Neural cell (in vitro differentiated cells): ENCODE results near the gene FAM219A. TPM values are rescaled to one million over a fixed set of nuclear protein-coding genes. Genes with fewer than 3 reads are reported as not detected.

ENCODE experiments used
- H2AFZ ChIP-seq: fragments of 200-600, 300-800 bp; sonication (generic), shearing (Covaris generic); 2 replicates; pipeline ENCODE4 v1.6.0; 2014; ENCODE audit warnings: low read depth, mild to moderate bottlenecking, antibody characterized with exemption, low read length, moderate library complexity
- H3F3A ChIP-seq: fragments of 200-600 bp; shearing (Covaris generic); 2 replicates; pipeline ENCODE4 v1.6.1; 2016; ENCODE audit warnings: mild to moderate bottlenecking, moderate library complexity, mixed read lengths, antibody characterized with exemption, low read length; ENCODE audit not compliant: insufficient read depth, poor library complexity, severe bottlenecking
- H3K27ac ChIP-seq: fragments of 200-600, 300-800 bp; sonication (generic), shearing (Covaris generic); 2 replicates; pipeline ENCODE4 v1.5.1; 2014; ENCODE audit warnings: mild to moderate bottlenecking, low read length, moderate library complexity
- H3K27me3 ChIP-seq: fragments of 300-800, 200-600 bp; sonication (generic), shearing (Covaris generic); 2 replicates; pipeline ENCODE4 v1.6.0; 2014; ENCODE audit warnings: mild to moderate bottlenecking, low read depth, low read length, moderate library complexity; ENCODE audit not compliant: insufficient read depth
- H3K36me3 ChIP-seq: fragments of 300-800, 200-600 bp; sonication (generic), shearing (Covaris generic); 2 replicates; pipeline ENCODE4 v1.5.1; 2014; ENCODE audit warnings: mild to moderate bottlenecking, antibody characterized with exemption, low read length, moderate library complexity; ENCODE audit not compliant: insufficient read depth
- H3K4me2 ChIP-seq: fragments of 300-800, 200-600 bp; sonication (generic), shearing (Covaris generic); 2 replicates; pipeline ENCODE4 v1.6.0; 2014; ENCODE audit warnings: mild to moderate bottlenecking, low read length
- H3K4me3 ChIP-seq: fragments of 300-800, 200-600 bp; sonication (generic), shearing (Covaris generic); 2 replicates; pipeline ENCODE4 v1.5.1; 2014; ENCODE audit warnings: mild to moderate bottlenecking, low read length, moderate library complexity
- H3K79me2 ChIP-seq: fragments of 200-600 bp; shearing (Covaris generic); replicated peaks from 2 replicates; pipeline ENCODE4 v1.6.0; 2014; ENCODE audit warnings: mild to moderate bottlenecking, low read length, moderate library complexity; ENCODE audit not compliant: insufficient read depth
- H3K9ac ChIP-seq: fragments of 300-800, 200-600 bp; sonication (generic), shearing (Covaris generic); 2 replicates; pipeline ENCODE4 v1.6.1; 2016; ENCODE audit warnings: mild to moderate bottlenecking, low read length, mixed read lengths
- H3K9me2 ChIP-seq: fragments of 200-600 bp; shearing (Covaris generic); 2 replicates; pipeline ENCODE4 v1.6.1; 2016; ENCODE audit warnings: mild to moderate bottlenecking, low read length, mixed read lengths; ENCODE audit not compliant: insufficient read depth
- H3K9me3 ChIP-seq: fragments of 200-600, 300-800 bp; sonication (generic), shearing (Covaris generic); 2 replicates; pipeline ENCODE4 v1.6.1; 2016; ENCODE audit warnings: mild to moderate bottlenecking, mixed run types, low read length, moderate library complexity, mixed read lengths
- H4K20me1 ChIP-seq: fragments of 200-600 bp; shearing (Covaris generic); 2 replicates; pipeline ENCODE4 v1.6.1; 2016; ENCODE audit warnings: mild to moderate bottlenecking, mixed run types; ENCODE audit not compliant: insufficient read depth
- CTCF ChIP-seq: fragments of 450-650 bp; IDR thresholded peaks from 2 replicates; pipeline ENCODE4 v1.5.1; 2014; ENCODE audit warnings: antibody characterized with exemption, mild to moderate bottlenecking, moderate library complexity; ENCODE audit not compliant: poor library complexity, severe bottlenecking
- EP300 ChIP-seq: fragments of 450-650 bp; conservative IDR thresholded peaks from 2 replicates; pipeline ENCODE4 v1.6.1; 2014; ENCODE audit warnings: antibody characterized with exemption, mild to moderate bottlenecking, moderate library complexity; ENCODE audit not compliant: poor library complexity, severe bottlenecking
- EZH2 ChIP-seq: fragments of 200-600, 300-800 bp; shearing (Covaris generic), sonication (generic); IDR thresholded peaks from 2 replicates; pipeline ENCODE4 v1.6.1; 2014; ENCODE audit warnings: antibody characterized with exemption, low read length, borderline replicate concordance, mild to moderate bottlenecking; ENCODE audit not compliant: insufficient read depth, poor library complexity, severe bottlenecking
- MXI1 ChIP-seq: fragments of 450-650 bp; conservative IDR thresholded peaks from 2 replicates; pipeline ENCODE4 v1.6.1; 2014; ENCODE audit warnings: antibody characterized with exemption, mild to moderate bottlenecking; ENCODE audit not compliant: poor library complexity, severe bottlenecking
- POLR2AphosphoS5 ChIP-seq: IDR thresholded peaks from 2 replicates; pipeline ENCODE4 v1.6.1; 2012
- RAD21 ChIP-seq: fragments of 450-650 bp; conservative IDR thresholded peaks from 2 replicates; pipeline ENCODE4 v1.6.1; 2014; ENCODE audit warnings: antibody characterized with exemption, mild to moderate bottlenecking, moderate library complexity
- REST ChIP-seq: IDR thresholded peaks from 2 replicates; pipeline ENCODE4 v1.6.1; 2012; ENCODE audit warnings: borderline replicate concordance
- SMC3 ChIP-seq: fragments of 450-650 bp; conservative IDR thresholded peaks from 2 replicates; pipeline ENCODE4 v1.6.1; 2014; ENCODE audit warnings: antibody characterized with exemption, mild to moderate bottlenecking, moderate library complexity; ENCODE audit not compliant: poor library complexity
- TAF1 ChIP-seq: IDR thresholded peaks from 2 replicates; pipeline ENCODE4 v1.6.1; 2012; ENCODE audit warnings: low read depth
- polyA plus RNA-seq: library from polyadenylated mRNA; depleted of rRNA; stranded (reverse); fragments of >200 nt; gene quantifications from 2 replicates; pipeline ENCODE4 v1.2.3, GENCODE V29; 2014

The FAM219A gene
- polyA plus RNA-seq, 1 donor from 2014 or later, result 56.6 TPM

DNA sequence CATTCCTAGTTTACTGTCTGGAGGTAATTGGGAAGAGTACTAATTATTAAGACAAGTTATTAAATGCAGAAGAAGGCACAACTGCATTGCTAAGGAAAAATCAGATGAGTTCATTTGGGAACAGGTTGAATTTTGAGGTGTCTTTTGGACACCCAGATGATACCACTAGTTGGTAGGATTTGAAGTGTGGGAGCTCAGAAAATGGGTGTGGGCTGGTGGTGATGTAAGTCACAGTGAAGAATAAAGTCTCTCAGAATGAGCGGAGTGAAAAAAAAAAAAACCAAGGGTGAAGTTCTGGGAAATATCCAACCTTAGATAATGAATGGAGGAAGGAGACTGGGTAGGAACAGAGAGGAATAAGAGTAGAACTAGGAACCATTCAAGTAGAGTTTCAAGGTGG, 46.0 kb downstream of the FAM219A start:
- Histone ChIP-seq H3K9me2 (no peaks in the 10 kb centered on the region), H3K9ac (no peak overlapping the region), H2AFZ (no peak overlapping the region), H3K4me2 (no peak overlapping the region), H3K79me2 (no peaks in the 10 kb centered on the region), H3K4me3 (no peak overlapping the region), H4K20me1 (no peaks in the 10 kb centered on the region), H3K27ac (no peak overlapping the region), H3K9me3 (no peaks in the 10 kb centered on the region), H3F3A (no peaks in the 10 kb centered on the region), H3K27me3 (no peaks in the 10 kb centered on the region), H3K36me3 (no peaks in the 10 kb centered on the region)
- no peak for TF ChIP-seq TAF1
- no peak for TF ChIP-seq EP300

GRCh38 chr9:34409154-34409553, 49.2 kb downstream of the FAM219A start:
- no peak overlapping the region for H3K27ac ChIP-seq
- TF ChIP-seq TAF1, result no peak
- H3F3A ChIP-seq, result no peaks in the 10 kb centered on the region
- H3K27me3 ChIP-seq, result no peaks in the 10 kb centered on the region
- no peak overlapping the region for H3K4me3 ChIP-seq
- H4K20me1 ChIP-seq, result no peaks in the 10 kb centered on the region
- H3K9me3 ChIP-seq, result no peaks in the 10 kb centered on the region
- no peak overlapping the region for H2AFZ ChIP-seq
- H3K36me3 ChIP-seq, result no peaks in the 10 kb centered on the region
- no peaks in the 10 kb centered on the region for H3K79me2 ChIP-seq
- no peaks in the 10 kb centered on the region for H3K9me2 ChIP-seq
- no peak overlapping the region for H3K9ac ChIP-seq
- H3K4me2 ChIP-seq, result no peak overlapping the region

DNA sequence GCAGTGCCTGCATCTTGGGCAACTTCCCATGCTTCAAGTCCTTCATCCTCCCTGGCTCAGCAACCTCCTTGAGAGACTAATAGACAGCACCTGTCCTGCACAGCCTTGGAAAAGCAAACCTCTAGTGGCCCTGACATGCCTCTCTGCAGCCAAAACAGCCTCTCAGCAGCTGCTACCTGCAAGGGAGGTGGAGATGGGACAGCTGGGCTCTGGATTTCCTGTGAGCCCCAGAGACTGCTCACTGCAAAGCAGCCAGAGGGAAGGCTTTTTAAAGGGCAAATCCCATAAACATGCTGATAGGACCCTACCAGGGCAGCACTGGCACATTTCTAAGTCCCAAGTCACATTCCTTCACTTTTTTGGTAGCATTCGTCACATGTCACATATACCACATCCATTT, 50.2 kb downstream of the FAM219A start:
- Histone ChIP-seq H3F3A (no peaks in the 10 kb centered on the region), H3K9ac (no peak overlapping the region), H3K9me3 (no peaks in the 10 kb centered on the region), H3K79me2 (no peaks in the 10 kb centered on the region), H3K9me2 (no peaks in the 10 kb centered on the region), H2AFZ (no peak overlapping the region), H3K4me3 (no peak overlapping the region), H4K20me1 (no peaks in the 10 kb centered on the region), H3K27me3 (no peaks in the 10 kb centered on the region), H3K27ac (no peak overlapping the region), H3K4me2 (no peak overlapping the region), H3K36me3 (no peaks in the 10 kb centered on the region)
- TF ChIP-seq RAD21, result no peak

- Histone ChIP-seq H3K36me3 (no peaks in the 10 kb centered on the region), H3K4me2 (no peak overlapping the region), H3K27ac (no peak overlapping the region), H3F3A (no peaks in the 10 kb centered on the region), H3K9ac (no peak overlapping the region), H3K27me3 (no peaks in the 10 kb centered on the region), H3K9me3 (no peaks in the 10 kb centered on the region), H4K20me1 (no peaks in the 10 kb centered on the region), H3K9me2 (no peaks in the 10 kb centered on the region), H2AFZ (no peak overlapping the region), H3K4me3 (no peak overlapping the region), H3K79me2 (no peaks in the 10 kb centered on the region)
- TF ChIP-seq POLR2AphosphoS5 (no peak), SMC3 (no peak), CTCF (no peak), EP300 (no peak), RAD21 (no peak), MXI1 (no peak), REST (no peak), EZH2 (no peak), TAF1 (no peak)
Measured at GRCh38 chr9:34406219-34406618, 52.2 kb downstream of the FAM219A start.
